Heart left ventricle (tissue), 13 donors: ENCODE measurements around the gene IL18BP.

Experiments
- POLR2A ChIP-seq, 2 donors: fragments of 450-650 bp; IDR thresholded peaks; one replicate each; pipeline ENCODE4 v1.6.1; 2017; ENCODE audit warnings: antibody characterized with exemption in 2 of 2, mild to moderate bottlenecking in 2 of 2, moderate library complexity in 2 of 2
- TF ChIP-seq, protein P1 (sequence below), 12 donors: fragments of 200-600 bp; sonication (generic) in 4 of 12; IDR thresholded peaks; one replicate each; pipeline versions ENCODE4 v1.5.0 to v1.8.0; 2018 to 2022; ENCODE audit warnings: antibody characterized with exemption in 12 of 12, mild to moderate bottlenecking in 5 of 12
- donor health status: ischemic (EF 13 %, LVEDD 7.1; RV severe dilation, severe dysfunction).
- donor health status: DM: no; HTN: yes; CAD: no.
- donor health status: DM: no; HTN: no; CAD: no.
- donor health status: ischemic (EF 25% LVEDD 6.9; RV normal size, moderate dysfunction).
- donor health status: ischemic (EF 25% LVEDD 5.7; RV mildly dilated, moderate dysfunction).
- donor health status: ischemic (EF 35%, LVEDD 5.7; RV mildly dilated, moderate dysfunction).
- donor health status: nonischemic (EF 11% LVEDD 7.7; RV severe dilation, severe dysfunction).
- donor health status: DM: yes; HTN: yes; CAD: no.
- donor health status: PGD.
- donor health status: ischemic (EF 29% LVEDD 5.4; RV normal size, mild dysfunction).
- donor health status: nonischemic (EF 23%, LVEDD 6.1; RV moderate dilation, normal function).

- TF ChIP-seq, protein P1, sequence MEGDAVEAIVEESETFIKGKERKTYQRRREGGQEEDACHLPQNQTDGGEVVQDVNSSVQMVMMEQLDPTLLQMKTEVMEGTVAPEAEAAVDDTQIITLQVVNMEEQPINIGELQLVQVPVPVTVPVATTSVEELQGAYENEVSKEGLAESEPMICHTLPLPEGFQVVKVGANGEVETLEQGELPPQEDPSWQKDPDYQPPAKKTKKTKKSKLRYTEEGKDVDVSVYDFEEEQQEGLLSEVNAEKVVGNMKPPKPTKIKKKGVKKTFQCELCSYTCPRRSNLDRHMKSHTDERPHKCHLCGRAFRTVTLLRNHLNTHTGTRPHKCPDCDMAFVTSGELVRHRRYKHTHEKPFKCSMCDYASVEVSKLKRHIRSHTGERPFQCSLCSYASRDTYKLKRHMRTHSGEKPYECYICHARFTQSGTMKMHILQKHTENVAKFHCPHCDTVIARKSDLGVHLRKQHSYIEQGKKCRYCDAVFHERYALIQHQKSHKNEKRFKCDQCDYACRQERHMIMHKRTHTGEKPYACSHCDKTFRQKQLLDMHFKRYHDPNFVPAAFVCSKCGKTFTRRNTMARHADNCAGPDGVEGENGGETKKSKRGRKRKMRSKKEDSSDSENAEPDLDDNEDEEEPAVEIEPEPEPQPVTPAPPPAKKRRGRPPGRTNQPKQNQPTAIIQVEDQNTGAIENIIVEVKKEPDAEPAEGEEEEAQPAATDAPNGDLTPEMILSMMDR (IDR thresholded peaks at IDR 0.05), result no peak
- no peak for TF ChIP-seq POLR2A (IDR thresholded peaks at IDR 0.05)
Measured at GRCh38 chr11:71998649-71999310, at the start of gene IL18BP.
